ENCODE results near the gene BAD. TPM values are rescaled to one million over a fixed set of nuclear protein-coding genes. Genes with fewer than 3 reads are reported as not detected.

BAD gene
- total RNA-seq, 4 donors from 2014 or later = 93.9 to 154 (median 139) TPM

DNA sequence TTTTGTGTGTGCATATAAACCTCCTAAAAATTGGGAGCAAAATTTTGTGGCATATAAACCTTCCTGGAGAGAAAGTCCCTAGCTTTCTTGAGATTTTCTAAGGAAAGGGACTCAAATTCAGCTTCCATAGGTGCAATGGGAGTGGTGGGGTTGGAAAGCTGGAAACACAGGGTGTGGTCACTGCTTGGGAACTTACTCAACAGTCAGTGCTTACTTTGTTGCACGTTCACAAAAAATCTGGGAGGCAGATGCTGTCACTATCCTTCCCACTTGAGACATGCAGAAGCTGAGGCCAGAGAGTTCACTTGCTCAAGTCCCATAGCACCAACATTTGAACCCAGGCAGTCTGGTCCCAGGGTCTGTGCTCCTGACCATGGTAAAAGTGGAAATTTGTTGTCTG, 11.8 kb upstream of the BAD start:
- no peak overlapping the region for H3K27ac ChIP-seq
- TF ChIP-seq EP300 (IDR thresholded peaks at IDR 0.05; ENCODE audit: low read depth) (no peak), POLR2AphosphoS5 (IDR thresholded peaks at IDR 0.05) (no peak), POLR2A (IDR thresholded peaks at IDR 0.05) (no peak)
- TF ChIP-seq, protein P1, sequence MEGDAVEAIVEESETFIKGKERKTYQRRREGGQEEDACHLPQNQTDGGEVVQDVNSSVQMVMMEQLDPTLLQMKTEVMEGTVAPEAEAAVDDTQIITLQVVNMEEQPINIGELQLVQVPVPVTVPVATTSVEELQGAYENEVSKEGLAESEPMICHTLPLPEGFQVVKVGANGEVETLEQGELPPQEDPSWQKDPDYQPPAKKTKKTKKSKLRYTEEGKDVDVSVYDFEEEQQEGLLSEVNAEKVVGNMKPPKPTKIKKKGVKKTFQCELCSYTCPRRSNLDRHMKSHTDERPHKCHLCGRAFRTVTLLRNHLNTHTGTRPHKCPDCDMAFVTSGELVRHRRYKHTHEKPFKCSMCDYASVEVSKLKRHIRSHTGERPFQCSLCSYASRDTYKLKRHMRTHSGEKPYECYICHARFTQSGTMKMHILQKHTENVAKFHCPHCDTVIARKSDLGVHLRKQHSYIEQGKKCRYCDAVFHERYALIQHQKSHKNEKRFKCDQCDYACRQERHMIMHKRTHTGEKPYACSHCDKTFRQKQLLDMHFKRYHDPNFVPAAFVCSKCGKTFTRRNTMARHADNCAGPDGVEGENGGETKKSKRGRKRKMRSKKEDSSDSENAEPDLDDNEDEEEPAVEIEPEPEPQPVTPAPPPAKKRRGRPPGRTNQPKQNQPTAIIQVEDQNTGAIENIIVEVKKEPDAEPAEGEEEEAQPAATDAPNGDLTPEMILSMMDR (IDR thresholded peaks at IDR 0.05) = no peak
- no peaks in the 10 kb centered on the region for H3K9me3 ChIP-seq
- intact Hi-C loops (cut with DNase I; ENCODE audit: low total_unique reads) (no loop called here), in situ Hi-C loops (cut with MboI; ENCODE audit: low pct_ligation_motif_present in 1 of 4, low pct_unique_long_range_greater_than_20kb in 1 of 4, low sequenced_read_pairs in 3 of 4) (loop anchor here in 2 of 4 donors (5.0 to 10.0 kb wide), 2 partner anchors 91 to 94 kb away; partner anchors contain the start of gene FERMT3 (in 1 of the 2))
- H3K4me3 ChIP-seq = no peak overlapping the region
- H3K27me3 ChIP-seq = peaks cover 96% of the 10 kb centered on the region
- WGBS, 2 donors (ENCODE audit: low coverage in 1 of 2) = 38% methylated on average over 1 of the region's 1 CpG; no CpG with 5 or more reads in 1 of the 2 donors
- peaks cover 18 to 37% (median 35%) of the 10 kb centered on the region in 4 donors for H3K4me1 ChIP-seq
- DNase-seq = no peak
- H3K36me3 ChIP-seq = no peaks in the 10 kb centered on the region

DNA sequence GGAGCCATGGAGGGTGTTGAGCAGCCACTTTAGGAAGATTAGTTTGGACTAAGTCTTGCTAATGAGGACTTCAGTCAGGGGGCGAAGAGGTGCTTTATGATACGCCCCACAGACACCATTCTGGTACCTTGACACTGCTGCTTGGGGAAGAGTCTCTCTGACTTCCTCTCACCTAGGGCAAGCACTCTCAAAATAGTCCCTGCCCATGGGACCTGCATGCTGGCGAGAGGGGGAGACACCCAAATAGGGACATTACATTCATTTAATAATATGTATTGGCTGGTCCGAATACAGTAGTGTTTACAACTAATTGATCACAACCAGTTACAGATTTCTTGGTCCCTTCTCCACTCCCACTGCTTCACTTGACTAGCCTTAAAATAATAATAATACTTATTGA, 11.3 kb upstream of the BAD start:
- intact Hi-C loops (cut with DNase I; ENCODE audit: low total_unique reads) = no loop called here
- in situ Hi-C loops (cut with MboI; ENCODE audit: low pct_ligation_motif_present in 1 of 4, low pct_unique_long_range_greater_than_20kb in 1 of 4, low sequenced_read_pairs in 3 of 4) = loop anchor here in 2 of 4 donors (5.0 to 10.0 kb wide), 2 partner anchors 91 to 93 kb away; partner anchors contain the start of gene FERMT3 (in 1 of the 2)
- H3K36me3 ChIP-seq = no peaks in the 10 kb centered on the region
- peaks cover 17 to 38% (median 35%) of the 10 kb centered on the region in 4 donors for H3K4me1 ChIP-seq
- no peak overlapping the region for H3K27ac ChIP-seq
- H3K27me3 ChIP-seq = peaks cover 99% of the 10 kb centered on the region
- no peaks in the 10 kb centered on the region for H3K9me3 ChIP-seq
- WGBS, 2 donors (ENCODE audit: low coverage in 1 of 2) = 93% methylated on average over 4 of the region's 4 CpGs; no CpG with 5 or more reads in 1 of the 2 donors
- H3K4me3 ChIP-seq = no peak overlapping the region
- TF ChIP-seq POLR2AphosphoS5 (IDR thresholded peaks at IDR 0.05) = no peak
- no peak for TF ChIP-seq POLR2A (IDR thresholded peaks at IDR 0.05)
- TF ChIP-seq EP300 (IDR thresholded peaks at IDR 0.05; ENCODE audit: low read depth) = no peak
- TF ChIP-seq, protein P1 (IDR thresholded peaks at IDR 0.05) = no peak
- DNase-seq = no peak

DNA sequence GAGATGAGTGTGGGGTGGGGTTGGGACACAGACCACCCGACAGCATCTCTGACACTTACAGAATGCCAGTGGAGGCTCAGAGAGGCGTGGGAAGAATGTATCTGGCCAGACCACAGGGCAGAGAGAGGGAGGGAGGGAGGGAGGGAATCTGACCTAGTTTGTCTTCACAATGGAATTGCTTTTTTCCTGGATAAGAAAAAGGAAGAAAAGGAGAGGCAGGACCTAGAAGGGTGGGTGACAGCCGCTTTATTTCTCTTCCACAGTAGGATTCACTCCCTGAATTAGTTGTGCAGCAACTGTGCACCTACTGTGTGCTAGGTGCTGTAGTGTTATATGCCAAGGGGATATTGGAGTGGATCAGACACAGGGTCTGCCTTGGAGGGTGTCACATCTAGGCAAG, 10.3 kb upstream of the BAD start:
- Histone ChIP-seq H3K4me1 (peaks cover 7 to 29% (median 25%) of the 10 kb centered on the region in 4 donors), H3K27ac (no peak overlapping the region), H3K27me3 (peaks cover 99% of the 10 kb centered on the region), H3K4me3 (no peak overlapping the region), H3K36me3 (no peaks in the 10 kb centered on the region), H3K9me3 (no peaks in the 10 kb centered on the region)
- DNase-seq = no peak
- intact Hi-C loops (cut with DNase I; ENCODE audit: low total_unique reads) (no loop called here), in situ Hi-C loops (cut with MboI; ENCODE audit: low pct_ligation_motif_present in 1 of 4, low pct_unique_long_range_greater_than_20kb in 1 of 4, low sequenced_read_pairs in 3 of 4) (loop anchor here in 2 of 4 donors (5.0 to 10.0 kb wide), 2 partner anchors 90 to 92 kb away; partner anchors contain the start of gene FERMT3 (in 1 of the 2))
- WGBS, 2 donors (ENCODE audit: low coverage in 1 of 2) = 50 to 55% methylated on average over 2 to 3 of the region's 3 CpGs
- TF ChIP-seq POLR2A (IDR thresholded peaks at IDR 0.05) = no peak
- TF ChIP-seq EP300 (IDR thresholded peaks at IDR 0.05; ENCODE audit: low read depth) = no peak
- TF ChIP-seq, protein P1 (IDR thresholded peaks at IDR 0.05) = no peak
- no peak for TF ChIP-seq POLR2AphosphoS5 (IDR thresholded peaks at IDR 0.05)

GRCh38 chr11:64292460-64293254, 8.2 kb upstream of the BAD start:
- Histone ChIP-seq H3K4me1 (peaks cover 0 to 20% (median 17%) of the 10 kb centered on the region in 4 donors), H3K27ac (no peak overlapping the region), H3K4me3 (peak overlapping the region in 2 of 4 donors; percentile 27 to 43), H3K27me3 (peaks cover 82% of the 10 kb centered on the region), H3K9me3 (no peaks in the 10 kb centered on the region), H3K36me3 (no peaks in the 10 kb centered on the region)
- intact Hi-C loops (cut with DNase I; ENCODE audit: low total_unique reads) (no loop called here), in situ Hi-C loops (cut with MboI; ENCODE audit: low pct_ligation_motif_present in 1 of 4, low pct_unique_long_range_greater_than_20kb in 1 of 4, low sequenced_read_pairs in 3 of 4) (loop anchor here in 1 of 4 donors (10.0 kb wide), 1 partner anchor 88 kb away; the partner anchor contains the start of gene FERMT3)
- 0 to 32% methylated on average over 2 to 36 of the region's 42 CpGs for WGBS, 2 donors (ENCODE audit: low coverage in 1 of 2)
- TF ChIP-seq, protein P1 (IDR thresholded peaks at IDR 0.05) = no peak
- TF ChIP-seq POLR2A (IDR thresholded peaks at IDR 0.05) = no peak
- TF ChIP-seq POLR2AphosphoS5 (IDR thresholded peaks at IDR 0.05) = no peak
- no peak for TF ChIP-seq EP300 (IDR thresholded peaks at IDR 0.05; ENCODE audit: low read depth)
- no peak for DNase-seq

Measured in transverse colon (tissue), 4 donors.